ENCODE data around the gene ARL5C. TPM values are rescaled to one million over a fixed set of nuclear protein-coding genes. Genes with fewer than 3 reads are reported as not detected.

Gene ARL5C
- total RNA-seq, 2 experiments from 2014 or later = 0.16 to 0.65 TPM

- no peak overlapping the region for H2AFZ ChIP-seq (ENCODE audit: low read length)
- CTCF ChIA-PET (ENCODE audit: unreplicated experiment) = no interaction called here
- no peaks in the 10 kb centered on the region for H3K9me2 ChIP-seq (ENCODE audit: insufficient read depth, low read length)
- H3K27ac ChIP-seq (ENCODE audit: low read depth, low read length, poor library complexity, severe bottlenecking) = no peak overlapping the region
- POLR2A ChIA-PET = interaction anchor here (1.3 kb wide), 1 partner anchor 15 kb away, joined by 3 read pairs; no protein-coding TSS in a partner anchor
- peak overlapping the region; percentile 96 for H3K4me2 ChIP-seq (ENCODE audit: low read length)
- no peaks in the 10 kb centered on the region; the same call in 1 of the 2 replicates for H4K20me1 ChIP-seq (ENCODE audit: insufficient read depth, low read length)
- H3K4me1 ChIP-seq (ENCODE audit: insufficient read depth, low read length, poor library complexity, severe bottlenecking) = peaks cover 43% of the 10 kb centered on the region
- intact Hi-C loops (cut with micrococcal nuclease; ENCODE audit: unreplicated experiment) = no loop called here
- H3K9me3 ChIP-seq (ENCODE audit: low read length) = no peaks in the 10 kb centered on the region
- H3K79me2 ChIP-seq (ENCODE audit: insufficient read depth, low read depth, low read length) = peaks cover 17% of the 10 kb centered on the region
- BruUV-seq (replicated peaks) = no TSS peak
- peaks cover 46% of the 10 kb centered on the region for H3K36me3 ChIP-seq (ENCODE audit: insufficient read depth, low read length)
- no peak overlapping the region for H3K4me3 ChIP-seq (ENCODE audit: low read depth, low read length, poor library complexity, severe bottlenecking)
- no peak for TF ChIP-seq EZH2phosphoT487 (IDR thresholded peaks at IDR 0.05; ENCODE audit: borderline replicate concordance, low read depth, low read length)
- peak; percentile 68 for TF ChIP-seq CTCF (conservative IDR thresholded peaks at IDR 0.05; ENCODE audit: low read length)
- DNase-seq (ENCODE audit: low spot score) = no peak
These were observed 28.4 kb upstream of the ARL5C start for GRCh38 chr17:39194089-39194984.

GRCh38 chr17:39193346-39193745, 27.4 kb upstream of the ARL5C start:
- no peak for DNase-seq (ENCODE audit: low spot score)

More at GRCh38 chr17:39193346-39193745, 27.4 kb upstream of the ARL5C start:
- H3K27ac ChIP-seq (ENCODE audit: low read depth, low read length, poor library complexity, severe bottlenecking) = no peak overlapping the region
- BruUV-seq (replicated peaks) = no TSS peak
- H3K4me3 ChIP-seq (ENCODE audit: low read depth, low read length, poor library complexity, severe bottlenecking) = no peak overlapping the region
- no peak overlapping the region for H2AFZ ChIP-seq (ENCODE audit: low read length)
- peaks cover 33% of the 10 kb centered on the region for H3K4me1 ChIP-seq (ENCODE audit: insufficient read depth, low read length, poor library complexity, severe bottlenecking)
- ChIA-PET CTCF (ENCODE audit: unreplicated experiment) (no interaction called here), POLR2A (no interaction called here)
- no peaks in the 10 kb centered on the region for H3K9me2 ChIP-seq (ENCODE audit: insufficient read depth, low read length)
- intact Hi-C loops (cut with micrococcal nuclease; ENCODE audit: unreplicated experiment) = no loop called here
- H3K79me2 ChIP-seq (ENCODE audit: insufficient read depth, low read depth, low read length) = peaks cover 13% of the 10 kb centered on the region
- no peak overlapping the region for H3K4me2 ChIP-seq (ENCODE audit: low read length)
- H3K9me3 ChIP-seq (ENCODE audit: low read length) = no peaks in the 10 kb centered on the region
- TF ChIP-seq EZH2phosphoT487 (IDR thresholded peaks at IDR 0.05; ENCODE audit: borderline replicate concordance, low read depth, low read length) (no peak), CTCF (conservative IDR thresholded peaks at IDR 0.05; ENCODE audit: low read length) (no peak)
- peaks cover 51% of the 10 kb centered on the region for H3K36me3 ChIP-seq (ENCODE audit: insufficient read depth, low read length)
- no peaks in the 10 kb centered on the region; the same call in 1 of the 2 replicates for H4K20me1 ChIP-seq (ENCODE audit: insufficient read depth, low read length)
